Fibroblast of skin of left biceps (primary cell): ENCODE data around the gene ZNF536.
"Not testable (repeated sequence)": the region's sequence is repeated elsewhere in the genome, so short reads cannot be mapped to it uniquely, and the experiment has no call there.

ENCODE experiments used
- DNase-seq, 2 experiments: peaks; one replicate each; pipeline ENCODE4 v3.0.0-alpha.2; 2013; ENCODE audit warnings: low read depth in 2 of 2

The ZNF536 gene

DNA sequence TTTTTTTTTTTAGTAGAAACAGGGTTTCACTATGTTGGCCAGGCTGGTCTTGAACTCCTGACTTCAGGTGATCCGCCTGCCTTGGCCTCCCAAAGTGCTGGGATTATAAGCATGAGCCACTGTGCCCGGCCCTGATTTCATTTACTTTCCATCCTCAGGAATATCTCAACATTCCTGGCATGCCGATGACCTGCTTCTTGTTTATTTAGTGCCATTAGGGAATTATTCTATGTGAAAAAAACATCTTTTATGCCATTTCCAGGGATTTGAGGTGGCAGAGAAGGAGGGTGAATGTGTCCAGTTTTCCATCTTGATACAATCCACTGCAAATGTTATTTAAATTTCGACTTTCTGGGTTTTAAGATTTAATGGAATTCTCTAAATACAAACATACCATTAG is 45.0 kb downstream of the ZNF536 start:
- DNase-seq = not testable (repeated sequence)

DNA sequence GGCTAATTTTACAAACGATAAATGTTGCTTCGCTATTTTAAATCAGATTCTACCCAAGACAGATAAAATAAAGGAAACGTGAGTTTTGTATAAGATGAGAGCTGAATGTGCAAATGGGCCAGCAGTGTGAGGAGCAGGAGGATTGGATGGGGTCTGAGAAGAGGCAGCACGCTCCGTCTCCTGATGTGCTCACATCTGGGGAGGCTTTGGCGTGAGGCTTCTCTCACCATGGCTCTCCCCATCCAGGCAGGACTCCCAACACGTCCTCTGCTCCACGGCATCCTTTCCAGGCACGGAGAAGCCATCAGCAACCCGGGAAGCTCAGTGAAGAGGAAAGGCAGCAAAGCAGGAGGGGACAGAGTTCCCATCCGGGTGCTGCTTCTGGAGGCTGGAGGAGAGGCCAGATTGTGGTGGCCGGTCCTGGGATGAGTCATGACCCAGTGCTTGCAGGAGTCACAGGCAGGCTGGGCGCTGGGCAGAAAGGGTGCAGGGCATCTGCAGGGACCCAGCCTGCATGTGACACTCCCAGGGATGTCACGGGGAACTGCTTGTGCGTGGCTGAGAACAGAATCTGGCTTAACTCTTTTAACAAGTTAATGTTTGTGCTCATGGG is 47.5 kb downstream of the ZNF536 start:
- DNase-seq = no peak

DNA sequence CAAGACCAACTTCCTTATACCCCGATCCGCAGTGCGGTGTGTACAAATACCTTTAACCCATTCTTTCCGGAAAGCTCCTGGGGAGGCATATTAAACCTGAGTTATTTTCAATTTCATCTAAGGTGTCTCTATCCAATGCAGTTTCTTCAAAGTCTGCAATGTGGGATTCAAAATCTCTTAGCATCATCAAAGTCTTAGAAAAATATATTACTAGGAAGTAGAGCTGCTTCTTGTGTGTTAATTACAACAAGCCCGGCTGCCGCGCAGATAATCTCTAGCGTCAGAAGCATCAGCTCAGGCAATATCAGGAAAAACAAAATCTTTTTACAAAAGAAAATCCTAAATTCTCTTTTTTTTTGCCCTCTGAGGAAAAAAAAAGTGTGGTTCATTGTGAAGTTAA is 48.1 kb downstream of the ZNF536 start:
- no peak for DNase-seq

DNA sequence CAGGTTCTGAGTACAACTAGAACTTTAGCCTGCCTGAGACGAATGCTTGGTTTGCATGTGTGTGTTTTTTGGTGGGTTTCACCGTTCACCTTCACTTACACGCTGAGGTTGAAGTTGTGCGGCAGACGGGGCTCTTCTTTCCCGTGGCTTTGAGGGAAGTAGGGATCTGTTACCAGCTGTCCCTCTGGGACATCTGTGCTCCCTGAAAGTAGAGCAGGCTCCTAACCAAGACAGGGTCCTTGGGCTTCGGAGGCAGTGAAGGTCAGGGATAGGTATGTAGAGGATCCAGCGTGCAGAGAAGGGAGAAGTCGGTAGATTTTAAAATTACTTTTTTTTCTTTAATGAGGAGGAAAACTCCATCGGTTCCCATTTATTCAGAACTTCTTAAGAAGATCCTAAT is 48.7 kb downstream of the ZNF536 start:
- no peak for DNase-seq

DNA sequence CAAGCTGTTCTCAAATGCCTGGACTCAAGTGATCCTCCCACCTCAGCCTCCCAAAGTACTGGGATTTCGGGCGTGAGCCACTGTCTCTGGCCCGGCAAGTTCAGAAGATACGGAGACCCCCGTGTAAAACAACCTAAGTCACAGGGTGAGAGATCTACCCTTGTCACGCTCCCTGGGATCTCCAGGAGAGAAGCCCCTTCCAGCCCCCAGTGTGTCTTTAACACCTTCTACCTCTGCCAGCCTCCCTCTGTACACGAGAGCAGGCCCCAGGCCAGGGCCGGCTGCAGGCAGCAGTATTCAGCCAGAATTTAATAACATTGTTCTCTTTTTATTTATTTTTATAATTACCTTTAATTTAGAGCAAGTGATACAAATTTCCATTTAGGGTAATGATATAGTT is 49.4 kb downstream of the ZNF536 start:
- no peak for DNase-seq

DNA sequence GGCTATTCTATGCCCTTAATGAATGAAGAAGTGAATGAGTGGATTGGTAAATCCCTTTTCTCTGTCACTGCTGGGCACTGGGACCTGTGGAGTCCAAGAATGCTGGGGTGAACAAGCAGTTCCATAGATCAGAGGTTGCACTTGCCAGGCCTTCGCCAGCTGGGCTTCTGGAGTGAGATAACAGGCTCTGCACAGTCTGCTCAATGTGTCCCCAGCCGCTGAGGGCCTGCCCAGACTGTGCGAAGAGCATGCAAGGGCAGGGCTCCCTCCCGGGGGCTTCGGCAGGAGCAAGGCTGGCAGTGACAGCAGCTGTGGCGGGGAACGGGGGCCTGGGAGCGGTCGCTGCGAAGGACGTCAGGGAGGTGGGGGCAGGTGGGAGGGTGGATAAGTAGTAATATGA is 51.3 kb downstream of the ZNF536 start:
- no peak for DNase-seq

DNA sequence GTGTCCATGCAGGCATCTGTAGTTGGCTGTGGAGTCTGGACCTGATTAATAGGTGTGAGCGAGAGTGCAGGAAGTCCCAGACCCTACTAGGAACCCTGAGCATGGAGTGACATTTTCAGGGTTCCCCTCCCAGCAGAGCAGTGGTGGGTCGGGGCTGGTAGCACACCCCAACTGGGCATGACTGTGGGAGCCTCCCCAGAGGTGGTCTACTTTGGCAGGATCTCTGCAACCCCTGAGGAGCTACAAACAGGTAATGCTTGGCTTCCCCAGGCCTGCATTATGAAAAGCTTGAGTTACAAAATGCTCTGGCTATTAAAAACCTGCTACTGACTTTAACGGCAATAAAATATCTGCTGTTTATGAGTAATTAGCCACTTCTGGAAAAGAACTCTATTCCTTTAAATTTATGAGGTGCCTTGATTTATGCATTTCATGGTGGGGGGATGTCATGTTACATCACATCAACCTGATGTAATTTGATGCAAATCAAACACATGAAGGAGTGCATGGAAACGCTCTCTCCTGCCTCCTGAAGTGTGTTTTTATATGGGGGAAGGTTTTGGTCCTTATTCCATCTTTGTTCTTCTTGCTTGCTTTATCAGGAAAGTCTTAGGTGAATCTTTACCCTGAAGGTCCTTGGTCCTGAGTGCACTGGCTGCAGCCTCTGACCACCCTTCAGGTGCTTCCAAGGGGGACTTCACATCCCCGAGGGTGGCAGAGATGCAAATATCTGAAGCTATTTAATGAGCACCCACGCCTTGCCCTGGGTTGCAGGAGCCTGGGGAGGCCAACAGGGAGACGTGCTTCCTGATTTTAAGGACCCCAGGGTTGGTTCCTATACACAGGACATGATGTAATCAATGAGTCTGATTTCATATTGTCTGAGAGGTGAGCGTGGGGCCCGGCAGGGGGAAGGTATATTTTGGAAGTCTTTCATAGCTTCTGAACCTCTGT is 54.0 kb downstream of the ZNF536 start:
- DNase-seq = no peak

DNA sequence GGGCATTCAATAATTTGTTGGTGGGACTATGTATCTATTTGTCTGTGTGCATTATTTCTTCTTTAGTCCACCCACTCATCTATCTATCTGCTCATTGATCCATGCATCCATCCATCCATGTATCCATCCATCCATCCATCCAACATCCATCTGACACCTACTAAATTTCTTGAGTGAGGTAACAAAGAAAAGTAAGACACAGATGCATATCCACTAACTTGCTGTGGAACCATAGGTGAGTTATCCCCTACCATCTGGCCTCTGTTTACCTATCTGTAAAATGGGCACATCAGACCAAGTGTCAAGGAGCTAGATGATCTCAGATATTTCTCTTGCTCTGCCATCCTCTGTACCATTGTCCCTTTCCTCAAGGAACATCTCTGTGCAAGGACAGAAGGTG is 54.7 kb downstream of the ZNF536 start:
- no peak for DNase-seq

DNA sequence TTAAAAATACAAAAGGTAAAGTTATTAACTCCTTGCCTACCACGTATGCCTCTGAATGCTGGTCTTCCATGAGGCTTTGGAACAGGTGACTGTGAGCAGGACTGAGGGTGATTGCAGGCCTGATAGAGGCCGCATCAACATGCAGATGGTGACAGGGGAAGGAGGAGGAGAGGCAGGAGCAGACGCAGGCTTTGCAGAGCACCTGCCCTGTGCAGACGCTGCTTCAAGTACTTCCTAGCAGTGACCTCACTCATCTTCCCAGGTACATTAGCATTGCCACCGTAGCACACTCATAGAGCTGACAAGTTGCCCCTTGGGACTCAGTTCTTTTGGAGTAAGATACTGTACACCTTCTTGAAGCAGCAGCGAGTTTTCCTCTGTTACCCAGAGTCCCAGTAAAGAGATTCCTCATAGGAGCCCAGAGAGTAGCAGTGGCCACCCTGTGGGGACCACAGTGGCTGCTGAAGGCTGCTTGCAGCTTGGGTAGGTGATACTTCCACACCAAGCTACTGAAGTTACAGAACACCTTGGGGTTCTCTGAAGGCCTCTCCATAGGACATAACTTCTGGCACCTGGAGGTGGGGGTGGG is 56.0 kb downstream of the ZNF536 start:
- DNase-seq = no peak

DNA sequence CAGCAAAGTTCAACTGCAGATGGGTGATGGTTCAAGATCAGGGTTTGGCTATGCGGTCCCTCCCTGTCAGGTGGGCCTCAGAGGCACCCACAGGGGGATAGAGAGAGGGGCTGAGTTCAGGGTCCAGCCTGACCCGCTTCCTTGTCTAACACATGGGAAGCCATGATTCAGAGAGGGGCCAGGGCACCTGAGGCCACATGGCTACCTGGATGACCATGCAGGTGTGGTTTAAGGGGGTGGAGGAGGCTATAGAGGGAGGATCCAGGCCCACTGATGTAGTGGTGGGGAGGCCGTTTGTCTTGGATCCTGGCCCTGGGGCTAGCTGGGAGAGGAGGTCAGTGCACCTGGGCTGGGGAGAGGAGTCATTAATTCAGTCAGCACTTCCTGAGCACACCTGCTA is 56.7 kb downstream of the ZNF536 start:
- DNase-seq = no peak

DNA sequence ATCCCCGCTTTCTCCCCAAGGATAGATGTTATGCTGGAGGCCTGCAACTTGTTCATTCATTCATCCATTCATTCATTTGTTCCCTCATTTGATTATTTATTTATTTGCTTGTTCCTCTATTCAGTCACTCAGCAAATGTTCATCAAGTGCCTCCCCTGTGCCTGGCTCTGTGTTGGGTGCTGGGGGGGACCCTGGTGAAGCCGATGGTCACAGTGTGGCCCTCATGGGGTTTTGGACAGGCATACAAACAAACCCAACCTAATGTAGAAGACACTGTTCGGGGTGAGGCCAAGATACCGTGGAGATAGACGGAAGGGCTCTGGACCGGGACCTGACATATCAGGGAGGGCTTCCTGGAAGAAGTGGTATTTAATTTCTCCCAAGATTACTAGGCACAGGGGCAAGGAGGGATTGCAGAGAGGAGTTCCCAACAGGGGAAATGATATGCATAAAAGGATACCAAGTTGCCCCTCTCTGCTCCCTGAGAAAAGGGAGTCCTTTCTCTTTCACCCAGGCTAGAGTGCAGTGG is 58.1 kb downstream of the ZNF536 start:
- no peak for DNase-seq

DNA sequence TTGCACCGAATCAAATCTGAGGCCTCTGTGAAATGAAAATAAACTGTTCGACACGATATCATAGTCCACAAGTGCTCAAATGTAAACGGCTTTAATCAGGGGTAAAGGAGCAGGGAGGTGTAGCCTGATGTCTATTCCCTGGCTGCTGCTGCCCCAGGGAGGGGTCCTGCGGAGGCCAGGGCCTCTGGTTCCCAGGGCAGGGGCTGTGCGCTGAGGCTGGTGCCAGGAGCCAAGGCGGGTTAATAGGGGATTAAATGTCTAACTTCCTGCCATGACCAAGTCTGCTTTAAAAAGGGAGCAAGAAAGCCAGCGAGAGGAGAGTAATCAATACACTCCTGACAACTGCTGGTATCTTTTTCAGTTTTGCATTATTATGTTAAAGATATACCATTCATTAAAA is 59.4 kb downstream of the ZNF536 start:
- no peak for DNase-seq

DNA sequence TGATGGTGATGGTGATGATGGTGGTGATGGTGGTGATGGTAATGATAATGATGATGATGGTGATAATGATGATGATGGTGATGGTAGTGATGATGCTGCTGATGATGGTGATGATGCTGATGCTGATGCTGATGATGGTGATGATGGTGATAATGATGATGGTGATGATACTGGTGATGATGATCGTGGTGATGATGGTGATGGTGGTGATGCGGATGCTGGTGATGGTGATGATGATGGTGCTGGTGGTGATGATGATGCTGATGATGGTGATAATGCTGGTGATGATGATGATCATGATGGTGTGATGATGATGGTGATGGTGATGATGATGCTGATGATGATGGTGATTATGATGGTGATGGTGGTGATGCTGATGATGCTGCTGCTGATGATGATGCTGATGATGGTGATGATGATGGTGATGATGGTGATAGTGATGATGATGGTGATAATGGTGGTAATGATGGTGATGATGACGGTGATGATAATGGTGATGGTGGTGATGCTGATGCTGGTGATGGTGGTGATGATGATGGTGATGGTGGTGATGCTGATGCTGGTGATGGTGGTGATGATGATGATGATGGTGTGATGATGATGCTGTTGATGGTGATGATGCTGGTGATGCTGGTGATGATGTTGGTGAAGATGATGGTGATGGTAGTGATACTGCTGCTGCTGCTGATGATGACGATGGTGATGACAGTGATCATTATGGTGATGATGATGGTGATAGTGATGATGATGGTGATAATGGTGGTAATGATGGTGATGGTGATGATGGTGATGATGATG is 62.8 kb downstream of the ZNF536 start:
- DNase-seq = no peak

DNA sequence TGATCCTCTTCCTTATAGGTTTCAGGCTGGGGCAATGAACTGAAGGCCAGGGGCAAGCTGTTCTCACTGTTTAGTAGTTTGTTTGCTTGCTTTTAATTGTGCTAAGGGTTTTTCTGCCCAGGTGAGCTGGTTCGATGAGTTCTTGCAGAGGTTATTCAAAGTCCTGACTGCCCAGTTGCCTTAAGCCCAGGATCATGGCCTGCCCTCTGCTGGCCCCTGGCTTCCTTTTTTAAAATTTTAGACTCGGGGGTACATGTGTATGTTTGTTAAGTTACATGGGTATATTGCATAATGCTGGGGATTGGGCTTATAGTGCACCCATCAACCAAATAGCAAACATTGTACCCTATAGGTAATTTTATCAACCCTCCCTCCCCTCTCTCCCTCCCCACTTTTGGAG is 65.7 kb downstream of the ZNF536 start:
- no peak for DNase-seq

DNA sequence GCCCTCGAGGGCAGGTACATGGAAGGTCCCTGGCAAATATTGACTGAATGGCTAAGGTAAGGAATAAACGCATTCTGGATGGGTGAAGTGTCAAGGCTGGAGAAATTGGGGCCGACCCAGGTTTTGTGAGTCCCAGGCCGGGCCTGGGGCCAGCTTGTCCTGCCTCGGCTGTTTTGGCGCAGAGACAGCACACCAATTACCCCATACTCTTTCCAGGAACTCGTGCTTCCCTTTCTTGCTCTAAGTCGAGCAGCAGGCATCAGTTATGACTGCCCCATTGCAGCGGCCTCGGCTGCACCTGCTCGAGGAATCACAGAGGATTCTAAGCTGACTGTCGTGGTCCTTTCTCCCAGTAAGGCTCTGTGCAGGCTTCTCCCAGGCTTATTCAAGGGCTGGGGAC is 67.1 kb downstream of the ZNF536 start:
- DNase-seq = no peak

DNA sequence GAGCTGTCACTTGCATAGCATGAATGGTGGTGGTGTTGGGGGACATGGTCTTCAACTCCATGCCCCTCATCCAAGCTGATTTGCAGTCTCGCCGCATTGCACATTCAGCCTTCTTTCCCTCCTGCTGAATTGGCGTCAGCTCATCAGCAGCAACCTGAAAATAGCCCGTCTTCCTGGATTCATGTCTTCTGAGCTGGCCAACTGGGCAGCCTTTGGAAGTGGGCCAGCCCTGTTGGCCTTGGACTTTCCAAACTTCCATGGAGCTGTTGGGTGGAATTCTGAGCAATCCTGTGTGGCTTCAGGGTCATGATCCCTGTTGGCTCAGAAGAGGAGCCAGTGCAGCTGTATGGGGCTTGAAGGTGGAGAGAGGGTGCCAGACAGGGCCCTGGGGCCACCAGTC is 68.8 kb downstream of the ZNF536 start:
- no peak for DNase-seq

DNA sequence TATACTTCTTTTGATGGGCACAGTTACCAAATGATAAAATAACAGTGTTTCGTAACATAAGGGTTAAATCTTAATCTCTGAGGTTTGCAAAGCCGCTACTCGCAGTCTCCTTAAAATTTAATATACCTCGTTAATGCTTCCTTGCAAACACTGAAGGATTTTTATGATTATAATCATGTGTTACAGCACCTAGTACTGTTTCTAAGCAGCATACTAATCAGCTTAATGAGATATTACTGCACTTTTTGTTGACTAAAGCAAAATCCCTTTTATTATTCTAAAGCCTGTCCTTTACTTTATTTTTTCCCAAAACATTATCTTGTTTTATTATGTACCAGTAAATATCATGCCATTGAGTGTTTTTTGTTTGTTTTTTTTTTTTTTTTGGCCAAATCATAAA is 70.5 kb downstream of the ZNF536 start:
- DNase-seq = no peak

DNA sequence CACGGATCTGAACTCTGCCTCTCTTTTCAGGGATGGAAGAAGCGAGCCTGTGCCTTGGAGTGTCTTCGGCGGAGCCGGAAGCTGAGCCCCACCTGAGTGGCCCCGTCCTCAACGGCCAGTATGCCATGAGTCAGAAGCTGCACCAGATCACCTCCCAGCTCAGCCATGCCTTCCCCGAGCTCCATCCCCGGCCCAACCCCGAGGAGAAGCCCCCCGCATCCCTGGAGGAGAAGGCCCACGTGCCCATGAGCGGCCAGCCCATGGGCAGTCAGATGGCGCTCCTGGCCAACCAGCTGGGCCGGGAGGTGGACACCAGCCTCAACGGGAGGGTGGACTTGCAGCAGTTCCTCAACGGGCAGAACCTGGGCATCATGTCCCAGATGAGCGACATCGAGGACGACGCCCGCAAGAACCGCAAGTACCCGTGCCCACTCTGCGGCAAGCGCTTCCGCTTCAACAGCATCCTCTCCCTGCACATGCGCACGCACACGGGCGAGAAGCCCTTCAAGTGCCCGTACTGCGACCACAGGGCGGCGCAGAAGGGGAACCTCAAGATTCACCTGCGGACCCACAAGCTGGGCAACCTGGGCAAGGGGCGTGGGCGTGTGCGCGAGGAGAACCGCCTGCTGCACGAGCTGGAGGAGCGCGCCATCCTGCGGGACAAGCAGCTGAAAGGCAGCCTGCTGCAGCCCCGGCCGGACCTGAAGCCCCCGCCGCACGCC is 71.5 kb downstream of the ZNF536 start:
- DNase-seq = no peak

DNA sequence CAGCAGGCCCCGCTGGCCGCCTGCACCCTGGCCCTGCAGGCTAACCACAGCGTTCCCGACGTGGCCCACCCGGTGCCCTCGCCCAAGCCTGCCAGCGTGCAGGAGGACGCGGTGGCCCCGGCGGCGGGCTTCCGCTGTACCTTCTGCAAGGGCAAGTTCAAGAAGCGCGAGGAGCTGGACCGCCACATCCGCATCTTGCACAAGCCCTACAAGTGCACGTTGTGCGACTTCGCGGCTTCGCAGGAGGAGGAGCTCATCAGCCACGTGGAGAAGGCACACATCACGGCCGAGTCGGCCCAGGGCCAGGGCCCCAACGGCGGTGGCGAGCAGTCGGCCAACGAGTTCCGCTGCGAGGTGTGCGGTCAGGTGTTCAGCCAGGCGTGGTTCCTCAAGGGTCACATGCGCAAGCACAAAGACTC is 72.1 kb downstream of the ZNF536 start:
- no peak for DNase-seq

DNA sequence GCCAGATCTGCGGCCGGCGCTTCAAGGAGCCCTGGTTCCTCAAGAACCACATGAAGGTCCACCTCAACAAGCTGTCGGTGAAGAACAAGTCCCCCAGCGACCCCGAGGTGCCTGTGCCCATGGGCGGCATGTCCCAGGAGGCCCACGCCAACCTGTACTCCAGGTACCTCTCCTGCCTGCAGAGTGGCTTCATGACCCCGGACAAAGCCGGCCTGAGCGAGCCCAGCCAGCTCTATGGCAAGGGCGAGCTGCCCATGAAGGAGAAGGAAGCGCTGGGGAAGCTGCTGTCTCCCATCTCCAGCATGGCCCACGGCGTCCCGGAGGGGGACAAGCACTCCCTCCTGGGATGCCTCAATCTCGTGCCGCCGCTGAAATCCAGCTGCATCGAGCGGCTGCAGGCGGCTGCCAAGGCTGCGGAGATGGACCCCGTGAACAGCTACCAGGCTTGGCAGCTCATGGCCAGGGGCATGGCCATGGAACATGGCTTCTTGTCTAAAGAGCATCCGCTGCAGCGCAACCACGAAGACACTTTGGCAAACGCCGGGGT is 72.6 kb downstream of the ZNF536 start:
- no peak for DNase-seq

DNA sequence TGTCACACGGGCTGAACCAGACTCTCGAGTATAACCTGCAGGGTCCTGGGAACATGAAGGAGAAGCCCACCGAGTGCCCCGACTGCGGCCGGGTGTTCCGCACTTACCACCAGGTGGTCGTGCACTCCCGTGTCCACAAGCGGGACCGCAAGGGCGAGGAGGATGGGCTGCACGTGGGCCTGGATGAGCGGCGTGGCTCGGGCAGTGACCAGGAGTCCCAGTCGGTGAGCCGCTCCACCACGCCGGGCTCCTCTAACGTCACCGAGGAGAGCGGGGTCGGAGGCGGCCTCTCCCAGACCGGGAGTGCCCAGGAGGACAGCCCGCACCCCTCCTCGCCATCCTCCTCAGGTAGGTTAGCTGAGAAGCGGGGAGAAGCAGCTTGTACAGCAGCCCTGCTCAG is 73.2 kb downstream of the ZNF536 start:
- no peak for DNase-seq
